Endothelial cell of umbilical vein (primary cell): ENCODE data around the gene MIXL1. TPM values are rescaled to one million over a fixed set of nuclear protein-coding genes. Genes with fewer than 3 reads are reported as not detected.

ENCODE experiments used
- BruUV-seq: library from RNA; stranded (reverse); fragments of 400-500 nt; replicated peaks from 2 replicates; lab custom pipeline; 2021; lab: Mats Ljungman, UMichigan
- CTCF ChIA-PET: fragments of 300-600, 350-600 bp; sonication (Branson Sonifier 250); formaldehyde crosslinking; loops from one replicate; lab custom pipeline; 2021; ENCODE audit warnings: antibody characterized with exemption, inconsistent platforms; lab: Charles Lee
- POLR2A ChIA-PET: fragments of 300-600, 350-600 bp; sonication (Branson Sonifier 250); formaldehyde crosslinking; loops from one replicate; lab custom pipeline; 2021; ENCODE audit warnings: antibody characterized with exemption, inconsistent platforms; lab: Charles Lee
- DNase-seq: peaks from one replicate; pipeline ENCODE4 v3.0.0-alpha.2; 2011; ENCODE audit warnings: low read depth, low spot score
- FAIRE-seq: peaks from 2 replicates; lab custom pipeline; 2011; peaks lifted over from hg19 to GRCh38; lab: Jason Lieb, UNC
- H2AFZ ChIP-seq: 2 replicates; pipeline ENCODE4 v1.6.0; 2012; ENCODE audit warnings: low read depth, low read length, control low read depth, inconsistent platforms
- H3K27ac ChIP-seq: 2 replicates; pipeline ENCODE4 v1.5.1; 2011; ENCODE audit warnings: low read depth, mild to moderate bottlenecking, control low read depth, low read length, moderate library complexity; ENCODE audit not compliant: insufficient read depth
- H3K27me3 ChIP-seq, 2 experiments: 2 replicates each; pipeline versions ENCODE4 v1.6.0 to v1.6.1; 2011; ENCODE audit warnings: low read length in 2 of 2, mixed read lengths in 1 of 2; ENCODE audit not compliant: control insufficient read depth in 2 of 2, insufficient read depth in 2 of 2
- H3K36me3 ChIP-seq, 2 experiments: 2 replicates in 1 of 2; 3 replicates in 1 of 2; pipeline ENCODE4 v1.5.1; 2011; ENCODE audit warnings: low read length in 2 of 2, mild to moderate bottlenecking in 1 of 2, moderate library complexity in 1 of 2; ENCODE audit not compliant: control insufficient read depth in 2 of 2, insufficient read depth in 2 of 2; ENCODE audit errors: extremely low read depth in 1 of 2
- H3K4me1 ChIP-seq: 3 replicates; pipeline ENCODE4 v1.5.1; 2011; ENCODE audit warnings: mild to moderate bottlenecking, low read length; ENCODE audit not compliant: control insufficient read depth, insufficient read depth; ENCODE audit errors: extremely low read depth
- H3K4me2 ChIP-seq: 2 replicates; pipeline ENCODE4 v1.6.1; 2011; ENCODE audit warnings: low read length, control low read depth, mixed read lengths; ENCODE audit not compliant: insufficient read depth
- H3K4me3 ChIP-seq, 3 experiments: fragments of 200-600 bp in 1 of 3; sonication (generic), shearing (Covaris generic) in 1 of 3; replicated peaks in 1 of 3; 2 replicates each; pipeline ENCODE4 v1.5.1; 2011 to 2016; ENCODE audit warnings: control low read depth in 3 of 3, low read length in 3 of 3, mild to moderate bottlenecking in 2 of 3, inconsistent platforms in 1 of 3, low read depth in 1 of 3, moderate library complexity in 1 of 3; ENCODE audit not compliant: insufficient read depth in 1 of 3
- H3K79me2 ChIP-seq: 2 replicates; pipeline ENCODE4 v1.6.0; 2012; ENCODE audit warnings: low read length, inconsistent platforms; ENCODE audit not compliant: control insufficient read depth, insufficient read depth
- H3K9ac ChIP-seq: replicated peaks from 2 replicates; pipeline ENCODE3; 2011; ENCODE audit warnings: low read length, control low read depth; ENCODE audit not compliant: insufficient read depth; ENCODE audit errors: extremely low read depth
- H3K9me1 ChIP-seq: replicated peaks from 3 replicates; pipeline ENCODE4 v1.6.0; 2011; ENCODE audit warnings: mild to moderate bottlenecking, low read length; ENCODE audit not compliant: control insufficient read depth, insufficient read depth; ENCODE audit errors: extremely low read depth
- H3K9me3 ChIP-seq: replicated peaks from 2 replicates; pipeline ENCODE4 v1.5.1; 2012; ENCODE audit warnings: low read length, inconsistent platforms; ENCODE audit not compliant: control insufficient read depth, insufficient read depth
- H4K20me1 ChIP-seq: replicated peaks from 2 replicates; pipeline ENCODE3; 2011; ENCODE audit warnings: mild to moderate bottlenecking, low read length; ENCODE audit not compliant: control insufficient read depth, insufficient read depth; ENCODE audit errors: extremely low read depth
- EZH2 ChIP-seq: IDR thresholded peaks from 2 replicates; pipeline ENCODE4 v1.6.1; 2012; ENCODE audit warnings: borderline replicate concordance, low read depth, mild to moderate bottlenecking, moderate library complexity, low read length, inconsistent platforms; ENCODE audit not compliant: severe bottlenecking
- FOS ChIP-seq: IDR thresholded peaks from 2 replicates; pipeline ENCODE4 v1.6.1; 2011; ENCODE audit warnings: mild to moderate bottlenecking, low read length, moderate library complexity, borderline replicate concordance; ENCODE audit not compliant: insufficient read depth
- GATA2 ChIP-seq: IDR thresholded peaks from 2 replicates; pipeline ENCODE4 v1.7.0; 2011; ENCODE audit warnings: low read depth, mild to moderate bottlenecking, moderate library complexity, mixed read lengths, low read length; ENCODE audit not compliant: insufficient read length, insufficient read depth
- JUN ChIP-seq: IDR thresholded peaks from 2 replicates; pipeline ENCODE4 v1.6.1; 2011; ENCODE audit warnings: borderline replicate concordance, low read depth; ENCODE audit not compliant: insufficient read length, insufficient read depth
- MYC ChIP-seq: IDR thresholded peaks from one replicate; pipeline ENCODE4 v1.6.1; 2011; ENCODE audit warnings: mild to moderate bottlenecking, low read depth, low read length
- POLR2A ChIP-seq: IDR thresholded peaks from 2 replicates; pipeline ENCODE4 v1.6.1; 2012; ENCODE audit warnings: low read depth, mild to moderate bottlenecking, control low read depth, low read length
- POLR2AphosphoS5 ChIP-seq: IDR thresholded peaks from 2 replicates; pipeline ENCODE4 v1.6.1; 2012; ENCODE audit warnings: low read depth, mild to moderate bottlenecking, control low read depth, low read length, moderate library complexity; ENCODE audit not compliant: insufficient read depth
- dilution Hi-C: fragments of 300-500 bp; cut with MboI; formaldehyde crosslinking; loops from one replicate; pipeline ENCODE4 v1.15.0; 2019; ENCODE audit warnings: low sequenced_read_pairs; ENCODE audit not compliant: extremely low pct_ligation_motif_present
- intact Hi-C: fragments of 100-400 bp; cut with micrococcal nuclease; formaldehyde crosslinking; loops from one replicate; pipeline ENCODE4 v1.10.0; 2022
- polyA plus RNA-seq, 4 experiments: library from polyadenylated mRNA; depleted of rRNA in 3 of 4; stranded (reverse) in 3 of 4; unstranded in 1 of 4; fragments of >200 nt; gene quantifications; 2 replicates each; pipeline versions ENCODE4 v1.2.1 to v1.2.3, GENCODE V29; 2011 to 2012; ENCODE audit warnings: missing spikeins in 1 of 4
- total RNA-seq: library from RNA; stranded (reverse); gene quantifications from 2 replicates; pipeline ENCODE4 v1.2.3, GENCODE V29; 2021
- TF ChIP-seq, protein P1 (sequence below): IDR thresholded peaks from 2 replicates; pipeline ENCODE4 v1.6.1; 2011; ENCODE audit not compliant: insufficient read depth, insufficient read length
- TF ChIP-seq, protein P2 (sequence below), 2 donors: IDR thresholded peaks; 1 replicate in 1 of 2; 2 replicates in 1 of 2; pipeline ENCODE4 v1.5.1; 2011; ENCODE audit warnings: low read length in 2 of 2, mild to moderate bottlenecking in 2 of 2, moderate library complexity in 2 of 2, control low read depth in 1 of 2, inconsistent platforms in 1 of 2, low read depth in 1 of 2; ENCODE audit not compliant: insufficient read depth in 1 of 2; ENCODE audit errors: extremely low read depth in 1 of 2

MIXL1 gene
- total and polyA plus RNA-seq, 2 donors (not counting 3 experiments of a cell fraction or from before 2014, with no cell fraction given), result 0.58 to 1.2 TPM

DNA sequence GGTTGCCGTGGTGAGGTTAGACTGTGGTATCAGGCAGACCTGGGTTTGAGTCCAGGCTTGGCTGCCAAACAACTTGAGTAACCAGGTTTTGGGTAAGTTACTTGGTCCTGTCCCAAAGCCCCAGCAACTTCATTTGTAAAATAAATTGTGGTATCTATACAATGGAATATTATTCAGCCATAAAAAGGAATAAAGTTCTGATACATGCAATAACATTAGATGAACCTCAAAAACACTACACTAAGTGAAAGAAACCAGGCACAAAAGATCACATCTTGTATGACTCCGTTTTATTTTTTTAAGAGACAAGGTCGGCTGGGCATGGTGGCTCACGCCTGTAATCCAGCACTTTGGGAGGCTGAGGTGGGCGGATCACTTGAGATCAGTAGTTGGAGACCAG lies 16.4 kb upstream of the MIXL1 start:
- Histone ChIP-seq H4K20me1 (no peaks in the 10 kb centered on the region), H3K9me3 (no peaks in the 10 kb centered on the region), H3K9me1 (no peaks in the 10 kb centered on the region), H3K36me3 (no peaks in the 10 kb centered on the region), H3K4me1 (no peaks in the 10 kb centered on the region), H3K4me2 (no peak overlapping the region), H2AFZ (no peak overlapping the region), H3K4me3 (no peak overlapping the region), H3K79me2 (no peaks in the 10 kb centered on the region), H3K27ac (no peak overlapping the region), H3K9ac (no peak overlapping the region), H3K27me3 (peaks cover 0 to 1% of the 10 kb centered on the region in 2 experiments)
- DNase-seq (no peak), FAIRE-seq (no peak)
- BruUV-seq, result no TSS peak
- CTCF ChIA-PET, result interaction anchor here (1.5 to 2.0 kb wide), 3 partner anchors 10 to 82 kb away, joined by 3 to 7 read pairs (median 5); no protein-coding TSS in a partner anchor
- POLR2A ChIA-PET, result no interaction called here
- dilution Hi-C loops (no loop called here), intact Hi-C loops (no loop called here)
- no peak for TF ChIP-seq POLR2AphosphoS5
- TF ChIP-seq POLR2A, result no peak
- no peak for TF ChIP-seq JUN
- TF ChIP-seq GATA2, result no peak
- no peak for TF ChIP-seq FOS
- TF ChIP-seq, protein P1, sequence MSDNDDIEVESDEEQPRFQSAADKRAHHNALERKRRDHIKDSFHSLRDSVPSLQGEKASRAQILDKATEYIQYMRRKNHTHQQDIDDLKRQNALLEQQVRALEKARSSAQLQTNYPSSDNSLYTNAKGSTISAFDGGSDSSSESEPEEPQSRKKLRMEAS, result no peak
- no peak for TF ChIP-seq EZH2
- TF ChIP-seq, protein P2, sequence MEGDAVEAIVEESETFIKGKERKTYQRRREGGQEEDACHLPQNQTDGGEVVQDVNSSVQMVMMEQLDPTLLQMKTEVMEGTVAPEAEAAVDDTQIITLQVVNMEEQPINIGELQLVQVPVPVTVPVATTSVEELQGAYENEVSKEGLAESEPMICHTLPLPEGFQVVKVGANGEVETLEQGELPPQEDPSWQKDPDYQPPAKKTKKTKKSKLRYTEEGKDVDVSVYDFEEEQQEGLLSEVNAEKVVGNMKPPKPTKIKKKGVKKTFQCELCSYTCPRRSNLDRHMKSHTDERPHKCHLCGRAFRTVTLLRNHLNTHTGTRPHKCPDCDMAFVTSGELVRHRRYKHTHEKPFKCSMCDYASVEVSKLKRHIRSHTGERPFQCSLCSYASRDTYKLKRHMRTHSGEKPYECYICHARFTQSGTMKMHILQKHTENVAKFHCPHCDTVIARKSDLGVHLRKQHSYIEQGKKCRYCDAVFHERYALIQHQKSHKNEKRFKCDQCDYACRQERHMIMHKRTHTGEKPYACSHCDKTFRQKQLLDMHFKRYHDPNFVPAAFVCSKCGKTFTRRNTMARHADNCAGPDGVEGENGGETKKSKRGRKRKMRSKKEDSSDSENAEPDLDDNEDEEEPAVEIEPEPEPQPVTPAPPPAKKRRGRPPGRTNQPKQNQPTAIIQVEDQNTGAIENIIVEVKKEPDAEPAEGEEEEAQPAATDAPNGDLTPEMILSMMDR (IDR thresholded peaks at IDR 0.05; ENCODE audit: extremely low read depth in 1 of 2, insufficient read depth in 1 of 2, low read depth in 1 of 2, low read length in 2 of 2), result no peak
- TF ChIP-seq MYC, result no peak
